22Rv1 (cell line): ENCODE measurements around the gene TNFRSF1A.

Source experiments
- ZFX ChIP-seq: fragments of 450-650 bp; IDR thresholded peaks from 2 replicates; pipeline ENCODE4 v1.6.1; 2017; ENCODE audit warnings: antibody characterized with exemption, borderline replicate concordance
- TF ChIP-seq, protein P1 (sequence below): fragments of 450-650 bp; IDR thresholded peaks from 2 replicates; pipeline ENCODE4 v1.5.1; 2017; ENCODE audit warnings: mild to moderate bottlenecking

DNA sequence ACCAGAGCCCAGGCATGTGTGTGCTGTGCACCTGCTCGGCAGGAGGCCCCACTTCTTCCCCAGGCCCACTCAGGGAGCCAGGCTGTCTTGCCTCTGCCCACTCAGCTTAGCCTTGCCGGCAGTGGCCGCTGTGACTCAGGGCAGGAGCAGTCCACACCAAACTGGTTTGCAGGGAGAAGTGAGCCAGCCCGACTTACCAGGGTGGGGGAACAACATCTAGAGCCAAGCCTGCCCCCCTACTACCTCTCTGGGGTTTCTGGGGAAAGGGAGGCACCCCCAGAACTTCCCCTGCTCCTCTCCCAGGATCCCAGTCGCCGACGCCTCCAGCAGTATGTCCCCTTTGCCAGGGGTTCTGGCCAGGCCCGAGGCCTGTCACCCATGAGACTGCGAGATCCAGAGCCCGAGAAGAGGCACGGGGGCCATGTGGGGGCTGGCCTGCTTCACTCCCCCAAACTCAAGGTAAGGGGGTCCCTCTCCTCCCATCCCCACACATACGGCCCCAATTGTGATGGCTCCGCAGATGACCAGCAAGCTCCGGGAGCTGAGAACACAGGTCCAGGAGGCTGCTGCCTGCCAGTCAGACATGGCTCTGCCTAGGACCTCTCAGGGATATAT is 28.4 kb downstream of the TNFRSF1A start:
- TF ChIP-seq, protein P1, sequence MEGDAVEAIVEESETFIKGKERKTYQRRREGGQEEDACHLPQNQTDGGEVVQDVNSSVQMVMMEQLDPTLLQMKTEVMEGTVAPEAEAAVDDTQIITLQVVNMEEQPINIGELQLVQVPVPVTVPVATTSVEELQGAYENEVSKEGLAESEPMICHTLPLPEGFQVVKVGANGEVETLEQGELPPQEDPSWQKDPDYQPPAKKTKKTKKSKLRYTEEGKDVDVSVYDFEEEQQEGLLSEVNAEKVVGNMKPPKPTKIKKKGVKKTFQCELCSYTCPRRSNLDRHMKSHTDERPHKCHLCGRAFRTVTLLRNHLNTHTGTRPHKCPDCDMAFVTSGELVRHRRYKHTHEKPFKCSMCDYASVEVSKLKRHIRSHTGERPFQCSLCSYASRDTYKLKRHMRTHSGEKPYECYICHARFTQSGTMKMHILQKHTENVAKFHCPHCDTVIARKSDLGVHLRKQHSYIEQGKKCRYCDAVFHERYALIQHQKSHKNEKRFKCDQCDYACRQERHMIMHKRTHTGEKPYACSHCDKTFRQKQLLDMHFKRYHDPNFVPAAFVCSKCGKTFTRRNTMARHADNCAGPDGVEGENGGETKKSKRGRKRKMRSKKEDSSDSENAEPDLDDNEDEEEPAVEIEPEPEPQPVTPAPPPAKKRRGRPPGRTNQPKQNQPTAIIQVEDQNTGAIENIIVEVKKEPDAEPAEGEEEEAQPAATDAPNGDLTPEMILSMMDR, result no peak
- TF ChIP-seq ZFX, result no peak
